22Rv1 (cell line): ENCODE results near the gene CDCA8.

Source experiments
- H3K27ac ChIP-seq: fragments of 450-650 bp; 2 replicates; pipeline ENCODE4 v1.5.1; 2017
- CTCF ChIP-seq: fragments of 450-650 bp; IDR thresholded peaks from 2 replicates; pipeline ENCODE4 v1.5.1; 2017; ENCODE audit warnings: mild to moderate bottlenecking
- ZFX ChIP-seq: fragments of 450-650 bp; IDR thresholded peaks from 2 replicates; pipeline ENCODE4 v1.6.1; 2017; ENCODE audit warnings: antibody characterized with exemption, borderline replicate concordance

The CDCA8 gene

GRCh38 chr1:37662031-37662755 is 30.1 kb upstream of the CDCA8 start:
- TF ChIP-seq ZFX = no peak
- no peak for TF ChIP-seq CTCF
- H3K27ac ChIP-seq = no peak overlapping the region

- no peak overlapping the region for H3K27ac ChIP-seq
- no peak for TF ChIP-seq ZFX
- TF ChIP-seq CTCF = no peak
Measured at GRCh38 chr1:37663426-37664000, 28.8 kb upstream of the CDCA8 start.

GRCh38 chr1:37666241-37666867 is 26.0 kb upstream of the CDCA8 start:
- TF ChIP-seq ZFX (no peak), CTCF (no peak)
- no peak overlapping the region for H3K27ac ChIP-seq

GRCh38 chr1:37667023-37667671 is 25.2 kb upstream of the CDCA8 start:
- H3K27ac ChIP-seq = no peak overlapping the region
- no peak for TF ChIP-seq CTCF
- TF ChIP-seq ZFX = no peak

GRCh38 chr1:37670133-37670532 is 22.2 kb upstream of the CDCA8 start:
- TF ChIP-seq CTCF (no peak), ZFX (no peak)
- no peak overlapping the region for H3K27ac ChIP-seq

GRCh38 chr1:37671261-37671660 is 21.1 kb upstream of the CDCA8 start:
- no peak for TF ChIP-seq ZFX
- no peak for TF ChIP-seq CTCF
- H3K27ac ChIP-seq = no peak overlapping the region
